Activated naive CD8-positive, alpha-beta T cell treated with anti-CD3 and anti-CD28 coated beads, Interleukin-2, amount 50 U/mL, for 24 hours (primary cell): Measurements from ENCODE around the gene CD276.
"Not testable (repeated sequence)": the region's sequence is repeated elsewhere in the genome, so short reads cannot be mapped to it uniquely, and the experiment has no call there.

Experiments used
- ATAC-seq: fragments of 150-1000 bp; cut with Tn5 transposase; one replicate; pipeline ENCODE4 v1.10.0; 2021
- DNase-seq: peaks from one replicate; pipeline ENCODE4 v3.0.0; 2021
- H3K27ac Mint-ChIP-seq: one replicate; pipeline ENCODE4 v1.8.0; 2021; ENCODE audit warnings: mild to moderate bottlenecking, mixed read lengths
- H3K27me3 Mint-ChIP-seq: one replicate; pipeline ENCODE4 v1.8.0; 2021; ENCODE audit warnings: mixed read lengths
- H3K36me3 Mint-ChIP-seq: one replicate; pipeline ENCODE4 v1.8.0; 2021; ENCODE audit warnings: low read depth, mixed read lengths
- H3K4me1 Mint-ChIP-seq: one replicate; pipeline ENCODE4 v1.8.0; 2021; ENCODE audit warnings: mixed read lengths
- H3K4me3 Mint-ChIP-seq: one replicate; pipeline ENCODE4 v1.8.0; 2021; ENCODE audit warnings: mild to moderate bottlenecking, moderate library complexity, mixed read lengths
- H3K9me3 Mint-ChIP-seq: one replicate; pipeline ENCODE4 v1.8.0; 2021; ENCODE audit warnings: mixed read lengths

Gene CD276

DNA sequence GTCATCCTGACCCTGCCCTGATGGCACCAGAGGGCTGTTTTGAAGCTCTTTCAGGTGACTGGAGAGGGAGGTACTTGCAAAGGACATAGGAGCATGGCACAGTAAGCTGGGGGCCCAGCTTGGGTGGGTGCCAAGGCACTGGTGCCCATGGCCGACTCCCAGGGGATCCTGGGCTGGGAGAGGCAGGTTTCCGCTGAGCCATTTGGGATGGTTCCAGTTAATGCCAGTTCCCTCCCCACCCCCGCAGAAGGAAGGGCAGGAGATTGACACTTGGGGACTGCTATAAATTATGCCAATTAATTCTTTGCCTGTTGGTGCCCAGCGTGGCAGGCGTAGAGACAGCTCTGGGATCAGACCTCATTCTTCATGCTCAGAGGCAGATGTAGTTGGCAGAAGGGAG is 26.1 kb downstream of the CD276 start:
- no peak for DNase-seq
- H3K36me3 Mint-ChIP-seq = no peaks in the 10 kb centered on the region
- no peak overlapping the region for H3K4me3 Mint-ChIP-seq
- no peak for ATAC-seq
- no peaks in the 10 kb centered on the region for H3K4me1 Mint-ChIP-seq
- H3K27me3 Mint-ChIP-seq = peaks cover 2% of the 10 kb centered on the region
- no peaks in the 10 kb centered on the region for H3K9me3 Mint-ChIP-seq
- no peak overlapping the region for H3K27ac Mint-ChIP-seq

DNA sequence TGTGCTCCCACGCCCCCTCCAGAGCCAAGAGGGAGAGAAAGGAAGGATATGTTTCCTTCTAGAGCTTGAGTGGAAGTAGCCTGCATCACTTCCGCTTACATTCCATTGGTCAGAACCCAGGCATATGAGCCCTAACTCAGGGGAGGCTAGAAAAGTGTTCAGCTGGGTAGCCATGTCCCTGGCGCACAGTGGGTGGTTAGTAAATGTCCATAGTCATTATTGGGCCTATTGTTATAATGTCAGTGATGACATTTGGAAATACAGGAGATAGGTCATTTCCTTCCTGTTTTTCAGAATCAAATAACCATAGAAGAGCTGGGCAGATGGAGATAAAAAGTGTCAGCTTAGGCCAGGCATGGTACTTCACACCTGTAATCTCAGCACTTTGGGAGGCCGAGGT is 27.3 kb downstream of the CD276 start:
- Mint-ChIP-seq H3K36me3 (no peaks in the 10 kb centered on the region), H3K4me1 (no peaks in the 10 kb centered on the region), H3K4me3 (no peak overlapping the region), H3K27ac (no peak overlapping the region), H3K27me3 (peaks cover 2% of the 10 kb centered on the region), H3K9me3 (no peaks in the 10 kb centered on the region)
- ATAC-seq (no peak), DNase-seq (no peak)

DNA sequence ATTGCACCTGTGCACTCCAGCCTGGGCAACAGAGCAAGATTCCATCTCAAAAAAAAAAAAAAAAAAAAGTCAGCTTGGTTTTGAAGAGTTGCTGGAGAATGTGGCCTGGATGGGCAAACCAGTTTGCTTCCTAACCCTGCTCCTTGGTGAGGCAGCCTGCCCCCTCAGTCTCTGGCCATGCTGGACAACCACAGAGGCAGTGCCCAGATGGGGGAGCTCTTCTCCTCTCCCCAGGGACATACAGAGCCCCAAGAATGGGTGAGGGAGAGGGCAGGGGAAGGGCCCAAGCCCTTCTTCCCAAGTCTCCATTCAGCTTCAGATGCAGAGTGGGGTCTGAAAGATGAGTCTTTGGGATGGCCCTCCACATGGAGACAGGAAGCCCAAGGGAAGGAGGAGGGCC is 27.9 kb downstream of the CD276 start:
- Mint-ChIP-seq H3K27me3 (peaks cover 2% of the 10 kb centered on the region), H3K9me3 (no peaks in the 10 kb centered on the region), H3K4me3 (no peak overlapping the region), H3K4me1 (no peaks in the 10 kb centered on the region), H3K36me3 (no peaks in the 10 kb centered on the region), H3K27ac (no peak overlapping the region)
- no peak for ATAC-seq
- DNase-seq = no peak

DNA sequence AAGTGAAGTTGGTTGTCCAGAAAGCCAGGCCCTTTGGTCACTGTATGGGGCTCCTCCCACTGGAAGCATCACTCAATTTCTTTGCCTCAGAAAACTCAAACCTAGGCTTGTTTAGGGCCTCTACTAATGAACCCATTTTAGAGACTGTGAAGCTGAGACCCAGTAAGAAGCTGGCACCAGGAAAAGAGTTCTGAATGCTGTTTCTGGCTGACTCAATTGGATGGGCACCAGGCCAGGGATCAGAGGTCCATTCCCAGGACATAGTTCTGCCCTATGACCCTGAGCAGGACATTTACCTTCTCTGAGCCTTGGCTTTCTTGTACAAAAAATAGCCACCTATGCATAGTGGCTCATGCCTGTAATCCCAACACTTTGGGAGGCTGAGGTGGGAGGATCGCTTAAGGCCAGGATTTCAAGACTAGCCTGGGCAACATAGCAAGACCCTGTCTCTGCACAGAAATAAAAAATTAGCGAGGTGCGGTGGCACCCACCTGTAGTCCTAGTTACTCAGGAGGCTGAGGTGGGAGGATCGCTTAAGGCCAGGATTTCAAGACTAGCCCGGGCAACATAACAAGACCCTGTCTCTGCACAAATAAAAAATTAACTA is 30.6 kb downstream of the CD276 start:
- Mint-ChIP-seq H3K4me1 (no peaks in the 10 kb centered on the region), H3K9me3 (no peaks in the 10 kb centered on the region), H3K27ac (no peak overlapping the region), H3K36me3 (no peaks in the 10 kb centered on the region), H3K27me3 (peaks cover 8% of the 10 kb centered on the region), H3K4me3 (no peak overlapping the region)
- DNase-seq = no peak
- no peak for ATAC-seq

DNA sequence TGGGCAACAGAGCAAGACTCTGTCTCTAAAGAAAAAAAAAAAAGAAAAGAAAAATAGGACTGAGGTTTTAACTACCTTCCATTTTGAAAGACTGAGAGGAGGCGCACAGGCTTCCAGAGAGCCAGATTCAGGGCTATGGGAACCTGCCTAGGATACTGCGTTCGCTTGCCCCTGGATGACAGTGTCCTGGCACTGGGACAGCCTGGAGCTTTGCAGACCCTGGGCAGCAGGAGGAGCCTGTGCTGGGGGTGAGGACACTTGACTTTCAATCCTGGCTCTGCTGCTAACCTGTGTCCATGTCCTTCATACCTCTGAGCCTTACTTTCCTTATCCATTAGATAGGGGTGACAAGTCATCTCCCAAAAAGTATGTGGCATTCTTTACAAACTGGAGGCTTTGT is 31.2 kb downstream of the CD276 start:
- peaks cover 8% of the 10 kb centered on the region for H3K27me3 Mint-ChIP-seq
- H3K36me3 Mint-ChIP-seq = no peaks in the 10 kb centered on the region
- H3K9me3 Mint-ChIP-seq = no peaks in the 10 kb centered on the region
- H3K27ac Mint-ChIP-seq = no peak overlapping the region
- no peak for DNase-seq
- ATAC-seq = no peak
- H3K4me3 Mint-ChIP-seq = no peak overlapping the region
- H3K4me1 Mint-ChIP-seq = no peaks in the 10 kb centered on the region

DNA sequence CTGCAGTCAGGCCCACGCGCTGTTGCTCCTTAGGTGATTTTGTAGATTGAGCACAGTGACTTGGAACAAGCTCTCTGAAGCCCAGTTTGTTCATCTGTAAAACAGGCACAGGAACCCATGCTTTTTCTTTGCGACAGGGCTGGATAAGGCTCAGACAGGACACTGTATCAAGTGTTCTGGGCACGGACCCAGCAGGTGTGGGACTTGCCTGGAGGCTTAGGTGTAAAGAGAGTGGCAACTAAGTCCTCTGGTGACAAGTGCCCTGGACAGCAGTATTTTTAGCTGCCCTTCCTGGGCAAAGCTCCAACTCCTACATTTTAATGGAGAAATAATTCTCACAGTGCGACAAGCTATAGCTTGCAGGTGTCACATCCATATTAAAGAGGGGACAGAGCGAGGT is 32.2 kb downstream of the CD276 start:
- H3K4me3 Mint-ChIP-seq = no peak overlapping the region
- no peaks in the 10 kb centered on the region for H3K4me1 Mint-ChIP-seq
- no peaks in the 10 kb centered on the region for H3K36me3 Mint-ChIP-seq

DNA sequence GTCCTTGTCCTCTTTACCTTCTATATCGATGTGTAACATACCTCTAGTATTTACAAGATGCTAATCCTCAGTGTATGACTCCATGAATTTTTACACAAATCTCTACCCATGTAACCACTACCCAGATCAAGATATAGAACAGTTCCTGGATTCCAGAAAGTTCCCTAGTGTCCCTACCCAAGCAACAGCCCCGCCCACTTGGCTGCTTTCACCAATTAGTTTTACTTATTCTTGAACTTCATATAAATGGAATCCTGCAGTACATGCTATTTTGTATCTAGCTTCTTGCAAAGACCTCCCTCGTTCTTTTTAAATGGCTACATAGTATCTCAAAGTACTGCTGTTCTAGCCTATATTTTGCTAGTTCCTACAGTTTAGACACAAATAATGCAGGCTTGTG is 33.0 kb downstream of the CD276 start:
- ATAC-seq (no peak), DNase-seq (no peak)
- H3K4me3 Mint-ChIP-seq = no peak overlapping the region
- peaks cover 8% of the 10 kb centered on the region for H3K27me3 Mint-ChIP-seq
- H3K27ac Mint-ChIP-seq = no peak overlapping the region
- H3K36me3 Mint-ChIP-seq = no peaks in the 10 kb centered on the region
- H3K9me3 Mint-ChIP-seq = no peaks in the 10 kb centered on the region
- no peaks in the 10 kb centered on the region for H3K4me1 Mint-ChIP-seq

More for the DNA sequence above, 32.2 kb downstream of the CD276 start:
- no peak for DNase-seq
- ATAC-seq = no peak
- H3K9me3 Mint-ChIP-seq = no peaks in the 10 kb centered on the region
- peaks cover 8% of the 10 kb centered on the region for H3K27me3 Mint-ChIP-seq
- H3K27ac Mint-ChIP-seq = no peak overlapping the region

DNA sequence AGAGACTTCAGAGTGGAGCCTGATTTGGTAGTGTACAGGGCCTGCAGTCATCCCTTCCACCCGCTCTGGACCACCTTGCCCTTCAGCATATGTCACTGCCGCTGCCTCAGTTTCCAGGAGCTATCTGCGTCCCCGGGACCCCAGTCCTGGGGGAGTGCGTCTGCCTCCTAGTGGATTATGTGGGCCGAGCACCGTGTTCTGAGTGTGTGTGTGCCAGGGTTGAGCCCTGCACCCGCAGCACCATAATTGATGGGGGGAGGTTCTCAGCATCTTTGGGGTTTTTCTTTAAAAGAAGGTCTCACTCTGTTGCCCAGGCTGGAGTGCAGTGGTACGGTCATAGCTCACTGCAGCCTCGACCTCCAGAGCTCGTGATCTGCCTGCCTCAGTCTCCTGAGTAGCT is 33.6 kb downstream of the CD276 start:
- Mint-ChIP-seq H3K4me1 (no peaks in the 10 kb centered on the region), H3K9me3 (no peaks in the 10 kb centered on the region), H3K27ac (no peak overlapping the region), H3K4me3 (no peak overlapping the region), H3K27me3 (peaks cover 8% of the 10 kb centered on the region), H3K36me3 (no peaks in the 10 kb centered on the region)
- ATAC-seq (no peak), DNase-seq (no peak)

DNA sequence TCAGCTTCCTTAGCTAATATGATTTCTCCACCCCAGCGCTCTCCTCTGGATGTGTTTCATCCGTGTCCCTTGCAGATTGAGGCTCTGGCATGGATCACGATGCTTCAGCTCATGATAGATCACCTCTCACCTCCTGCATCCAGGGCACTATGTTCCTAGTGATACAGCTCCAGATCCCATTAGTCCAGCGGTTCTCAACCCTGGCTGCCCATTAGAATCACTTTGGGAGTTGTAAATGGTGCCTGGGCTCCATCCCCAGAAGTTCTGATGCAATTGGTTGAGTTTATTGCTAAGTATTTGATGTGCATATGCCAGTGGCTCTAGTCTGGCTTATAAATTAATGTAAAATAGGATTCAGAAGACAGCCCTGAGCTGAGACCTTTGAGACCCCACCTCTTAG is 34.5 kb downstream of the CD276 start:
- Mint-ChIP-seq H3K4me3 (no peak overlapping the region), H3K27ac (no peak overlapping the region), H3K4me1 (no peaks in the 10 kb centered on the region), H3K9me3 (no peaks in the 10 kb centered on the region), H3K36me3 (no peaks in the 10 kb centered on the region), H3K27me3 (peaks cover 8% of the 10 kb centered on the region)
- DNase-seq (no peak), ATAC-seq (no peak)

DNA sequence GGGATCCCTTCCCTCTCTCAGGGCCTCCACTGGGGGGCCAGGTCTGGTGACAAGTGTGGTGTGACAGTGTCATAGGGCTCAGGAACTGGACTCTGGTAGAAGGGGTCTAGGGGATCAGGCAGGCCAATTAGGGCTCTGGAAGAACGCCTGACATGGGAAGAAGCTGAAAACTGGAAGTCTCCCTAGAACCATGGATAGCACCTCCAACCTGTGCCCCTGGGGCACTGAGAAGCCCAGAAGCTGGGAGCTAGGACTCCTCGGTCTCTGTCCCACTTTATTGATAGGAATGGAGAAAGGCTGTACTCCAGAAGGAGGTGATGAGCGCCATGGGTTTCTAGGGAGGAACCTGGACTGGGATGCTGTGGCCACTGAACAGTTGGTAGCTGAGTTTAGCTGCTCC is 38.2 kb downstream of the CD276 start:
- no peak for ATAC-seq
- no peaks in the 10 kb centered on the region for H3K36me3 Mint-ChIP-seq
- H3K4me3 Mint-ChIP-seq = no peak overlapping the region
- H3K4me1 Mint-ChIP-seq = no peaks in the 10 kb centered on the region
- no peak overlapping the region for H3K27ac Mint-ChIP-seq
- no peaks in the 10 kb centered on the region for H3K9me3 Mint-ChIP-seq
- DNase-seq = no peak
- peaks cover 16% of the 10 kb centered on the region for H3K27me3 Mint-ChIP-seq

DNA sequence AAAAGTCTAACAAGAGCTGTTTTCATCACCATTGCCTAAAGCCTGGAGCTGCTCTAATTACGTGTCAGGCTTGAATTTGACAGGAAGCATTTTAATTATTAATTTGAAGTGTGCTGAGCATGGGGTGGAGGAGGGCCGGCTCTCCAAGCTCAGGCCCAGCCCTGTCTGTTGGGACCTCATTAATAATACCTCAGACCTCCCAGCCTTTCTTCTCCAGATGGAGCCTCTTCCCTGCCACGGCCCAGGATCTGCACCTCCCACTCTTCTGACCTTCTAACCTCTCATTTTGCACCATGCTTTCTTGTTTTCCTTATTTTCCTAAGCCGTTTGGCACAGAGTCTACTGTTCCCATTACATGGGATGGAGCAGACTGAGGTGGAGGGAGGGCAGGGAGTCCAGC is 39.0 kb downstream of the CD276 start:
- H3K27ac Mint-ChIP-seq = no peak overlapping the region
- DNase-seq (no peak), ATAC-seq (no peak)
- no peaks in the 10 kb centered on the region for H3K36me3 Mint-ChIP-seq
- no peaks in the 10 kb centered on the region for H3K9me3 Mint-ChIP-seq
- no peaks in the 10 kb centered on the region for H3K4me1 Mint-ChIP-seq
- H3K27me3 Mint-ChIP-seq = peaks cover 16% of the 10 kb centered on the region
- no peak overlapping the region for H3K4me3 Mint-ChIP-seq

DNA sequence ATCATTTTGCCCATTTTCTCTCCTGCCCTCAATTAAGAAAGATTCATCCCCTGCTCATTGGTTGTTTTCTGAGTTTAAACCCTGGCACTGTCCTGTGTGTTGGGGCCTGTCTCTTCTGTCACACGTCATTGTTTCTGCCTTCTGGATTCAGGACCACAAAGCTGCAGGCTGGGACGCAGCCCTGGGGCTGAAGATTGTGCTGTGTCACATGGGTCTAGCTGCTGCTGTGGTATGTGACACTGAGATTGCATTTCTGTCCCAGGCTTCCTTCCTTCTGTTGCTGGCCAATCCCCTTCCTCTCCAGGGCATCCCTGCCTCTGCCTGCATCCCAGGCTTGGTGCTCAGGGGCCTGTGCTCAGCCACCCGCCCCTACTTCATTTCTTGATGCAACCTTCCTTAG is 40.0 kb downstream of the CD276 start:
- Mint-ChIP-seq H3K36me3 (no peaks in the 10 kb centered on the region), H3K27ac (no peak overlapping the region), H3K4me3 (no peak overlapping the region), H3K27me3 (peaks cover 10% of the 10 kb centered on the region), H3K9me3 (no peaks in the 10 kb centered on the region), H3K4me1 (no peaks in the 10 kb centered on the region)
- DNase-seq = no peak
- ATAC-seq = no peak

DNA sequence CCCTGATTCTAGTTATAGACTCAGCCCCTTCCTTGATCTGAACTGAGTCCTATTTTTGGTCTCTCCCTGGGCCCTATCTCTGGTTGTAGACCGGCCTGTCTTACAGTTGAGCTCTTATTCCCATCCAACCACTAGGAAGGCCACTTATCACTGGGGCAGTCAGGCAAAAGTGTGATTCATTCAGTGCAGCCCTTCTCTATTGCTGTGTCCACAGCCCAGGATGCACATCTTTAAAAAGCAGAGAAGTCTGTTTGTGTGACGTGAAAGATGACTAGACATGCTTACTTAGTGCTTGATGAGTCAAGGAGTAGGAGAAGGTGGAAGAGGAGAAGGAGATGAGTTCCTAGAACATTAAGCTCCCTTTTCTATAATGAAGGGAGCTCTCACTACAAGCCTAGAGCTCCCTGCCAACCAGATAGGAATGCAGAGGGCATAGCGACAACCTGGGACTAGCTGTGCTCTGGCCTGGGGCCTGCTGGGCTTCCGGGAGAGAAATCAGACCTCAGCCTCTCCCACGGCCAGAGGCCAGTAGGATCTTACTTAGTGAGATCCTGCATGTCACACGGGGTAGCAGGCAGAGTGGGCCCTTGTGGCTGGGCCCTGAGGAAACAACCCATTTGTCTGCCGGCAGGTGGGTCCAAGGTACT is 43.3 kb downstream of the CD276 start:
- Mint-ChIP-seq H3K27ac (no peak overlapping the region), H3K4me1 (no peaks in the 10 kb centered on the region), H3K4me3 (no peak overlapping the region), H3K36me3 (no peaks in the 10 kb centered on the region), H3K9me3 (no peaks in the 10 kb centered on the region), H3K27me3 (peaks cover 8% of the 10 kb centered on the region)
- ATAC-seq = peak; percentile 22
- no peak for DNase-seq

DNA sequence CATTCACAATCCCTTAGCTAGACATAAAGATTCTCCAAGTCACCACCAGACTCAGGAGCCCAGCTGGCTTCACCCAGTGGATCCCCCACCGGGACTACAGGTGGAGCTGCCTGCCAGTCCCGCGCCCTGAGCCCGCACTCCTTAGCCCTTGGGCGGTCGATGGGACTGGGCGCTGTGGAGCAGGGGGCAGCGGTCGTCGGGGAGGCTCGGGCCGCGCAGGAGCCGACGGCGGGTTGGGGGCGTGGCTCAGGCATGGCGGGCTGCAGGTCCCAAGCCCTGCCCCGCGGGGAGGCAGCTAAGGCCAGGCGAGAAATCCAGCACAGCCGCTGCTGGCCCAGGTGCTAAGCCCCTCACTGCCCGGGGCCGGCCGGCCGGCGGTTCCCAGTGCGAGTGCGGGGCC is 47.9 kb downstream of the CD276 start:
- not testable (repeated sequence) for H3K27me3 Mint-ChIP-seq, ATAC-seq, H3K4me1 Mint-ChIP-seq, H3K9me3 Mint-ChIP-seq, H3K36me3 Mint-ChIP-seq, DNase-seq, H3K4me3 Mint-ChIP-seq, H3K27ac Mint-ChIP-seq

DNA sequence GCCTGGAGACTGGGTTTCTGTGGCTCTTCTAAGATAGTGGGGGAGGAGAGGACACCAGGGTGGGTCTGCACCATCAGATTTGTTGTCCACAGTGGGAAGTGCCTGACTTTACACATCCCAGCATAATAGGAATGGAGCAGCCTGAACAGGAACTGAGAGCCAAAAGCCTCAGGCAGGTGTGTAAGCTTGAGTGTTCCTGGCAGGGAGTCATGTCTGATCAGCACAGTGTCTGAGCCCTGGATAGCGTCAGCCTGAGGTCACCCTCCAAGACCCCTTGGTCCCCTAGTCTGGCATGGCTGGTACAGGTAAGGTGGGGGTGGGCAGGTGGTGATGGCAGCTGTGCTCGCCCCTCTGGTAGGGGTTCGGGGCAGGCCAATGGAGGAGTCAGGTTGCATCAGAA is 48.7 kb downstream of the CD276 start:
- DNase-seq (no peak), ATAC-seq (no peak)
- Mint-ChIP-seq H3K4me3 (no peak overlapping the region), H3K27ac (no peak overlapping the region), H3K27me3 (peaks cover 3% of the 10 kb centered on the region), H3K4me1 (no peaks in the 10 kb centered on the region), H3K9me3 (no peaks in the 10 kb centered on the region), H3K36me3 (no peaks in the 10 kb centered on the region)

DNA sequence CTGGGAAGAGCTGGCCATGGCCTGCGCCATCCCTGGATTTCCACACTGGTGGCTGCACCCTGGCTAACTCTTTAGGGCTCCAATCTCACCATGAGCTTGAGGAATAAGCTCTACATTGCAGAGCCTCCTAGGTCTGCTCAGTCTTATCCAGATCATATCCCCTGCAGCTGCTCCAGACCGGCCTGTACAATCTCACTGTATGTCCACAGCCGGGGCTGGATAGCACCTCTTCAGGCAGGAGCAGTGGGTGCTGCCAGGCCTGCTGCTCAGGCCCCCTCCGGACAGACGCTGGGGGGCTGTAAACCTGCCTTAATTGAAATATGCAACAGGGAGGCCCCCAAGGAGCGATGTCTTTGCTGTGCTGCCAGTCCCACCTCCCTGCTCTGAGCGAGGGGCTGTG is 53.4 kb downstream of the CD276 start:
- DNase-seq (no peak), ATAC-seq (no peak)
- H3K27me3 Mint-ChIP-seq = peaks cover 3% of the 10 kb centered on the region
- no peaks in the 10 kb centered on the region for H3K9me3 Mint-ChIP-seq
- no peak overlapping the region for H3K27ac Mint-ChIP-seq
- H3K4me3 Mint-ChIP-seq = no peak overlapping the region
- H3K36me3 Mint-ChIP-seq = no peaks in the 10 kb centered on the region
- no peaks in the 10 kb centered on the region for H3K4me1 Mint-ChIP-seq
